Measurements from ENCODE around the gene CPVL. TPM values are rescaled to one million over a fixed set of nuclear protein-coding genes. Genes with fewer than 3 reads are reported as not detected.

Gene CPVL
- total RNA-seq, 1 experiment from 2014 or later: 35.4 TPM

- no peak for DNase-seq (ENCODE audit: low read depth)
Measured at GRCh38 chr7:29156907-29157452, 10.6 kb upstream of the CPVL start.

- DNase-seq (ENCODE audit: low read depth): no peak
Measured at GRCh38 chr7:29154076-29154475, 7.7 kb upstream of the CPVL start.

- no peak for DNase-seq (ENCODE audit: low read depth)
Measured at GRCh38 chr7:29150856-29151255, 4.5 kb upstream of the CPVL start.

- DNase-seq (ENCODE audit: low read depth): no peak
Measured at GRCh38 chr7:29149036-29149435, 2.7 kb upstream of the CPVL start.

GRCh38 chr7:29147821-29148220, 1.5 kb upstream of the CPVL start:
- DNase-seq (ENCODE audit: low read depth): no peak

- DNase-seq (ENCODE audit: low read depth): peak; percentile 44
Measured at GRCh38 chr7:29146888-29147609, 712 bp upstream of the CPVL start.

- DNase-seq (ENCODE audit: low read depth): no peak
Measured at GRCh38 chr7:29145553-29146056, 732 bp downstream of the CPVL start.

- DNase-seq (ENCODE audit: low read depth): no peak
Measured at GRCh38 chr7:29143751-29144150, 2.6 kb downstream of the CPVL start.

- DNase-seq (ENCODE audit: low read depth): no peak
Measured at GRCh38 chr7:29142021-29142727, 4.2 kb downstream of the CPVL start.

GRCh38 chr7:29140873-29141468, 5.4 kb downstream of the CPVL start:
- no peak for DNase-seq (ENCODE audit: low read depth)

- peak; percentile 74 for DNase-seq (ENCODE audit: low read depth)
Measured at GRCh38 chr7:29139796-29140195, 6.5 kb downstream of the CPVL start.

GRCh38 chr7:29139191-29139590, 7.1 kb downstream of the CPVL start:
- DNase-seq (ENCODE audit: low read depth): peak; percentile 86

GRCh38 chr7:29138588-29138987, 7.7 kb downstream of the CPVL start:
- peak; percentile 17 for DNase-seq (ENCODE audit: low read depth)

- DNase-seq (ENCODE audit: low read depth): no peak
Measured at GRCh38 chr7:29135846-29136245, 10.5 kb downstream of the CPVL start.

- DNase-seq (ENCODE audit: low read depth): no peak
Measured at GRCh38 chr7:29132980-29133379, 13.4 kb downstream of the CPVL start.

GRCh38 chr7:29131678-29132077, 14.7 kb downstream of the CPVL start:
- DNase-seq (ENCODE audit: low read depth): no peak

GRCh38 chr7:29130096-29130495, 16.2 kb downstream of the CPVL start:
- DNase-seq (ENCODE audit: low read depth): no peak

- DNase-seq (ENCODE audit: low read depth): no peak
Measured at GRCh38 chr7:29127527-29127926, 18.8 kb downstream of the CPVL start.

- DNase-seq (ENCODE audit: low read depth): peak; percentile 60
Measured at GRCh38 chr7:29126804-29127203, 19.5 kb downstream of the CPVL start.

- no peak for DNase-seq (ENCODE audit: low read depth)
Measured at GRCh38 chr7:29123626-29124190, 22.6 kb downstream of the CPVL start.

GRCh38 chr7:29122759-29123158, 23.6 kb downstream of the CPVL start:
- DNase-seq (ENCODE audit: low read depth): no peak

- no peak for DNase-seq (ENCODE audit: low read depth)
Measured at GRCh38 chr7:29122081-29122480, 24.3 kb downstream of the CPVL start.
